GM12878 (cell line): ENCODE measurements around the gene CYP26B1. TPM values are rescaled to one million over a fixed set of nuclear protein-coding genes. Genes with fewer than 3 reads are reported as not detected.

Experiments used
- ATAC-seq: fragments of 200-7000 bp; cut with Tn5 transposase; 3 replicates; pipeline ENCODE4 v1.9.1; 2020; ENCODE audit warnings: mild to moderate bottlenecking, moderate library complexity
- BruUV-seq: library from RNA; stranded (reverse); fragments of 400-500 nt; replicated peaks from 2 replicates; lab custom pipeline; 2021; lab: Mats Ljungman, UMichigan
- CTCF ChIA-PET: fragments of 300-600 bp; sonication (Branson Sonifier 250); formaldehyde crosslinking; extraction: SDS; loops from one replicate; lab custom pipeline; 2021; ENCODE audit warnings: inconsistent platforms; lab: Yijun Ruan, JAX
- POLR2A ChIA-PET: fragments of 350-600 bp; formaldehyde crosslinking; extraction: SDS; loops from one replicate; lab custom pipeline; 2021; ENCODE audit warnings: inconsistent platforms; lab: Charles Lee
- RAD21 ChIA-PET: fragments of 300-600 bp; sonication (Branson Sonifier 250); formaldehyde crosslinking; loops from one replicate; lab custom pipeline; 2023; ENCODE audit warnings: antibody characterized with exemption; ENCODE audit not compliant: unreplicated experiment; lab: Charles Lee
- SMC1A ChIA-PET: fragments of 300-600 bp; sonication (Branson Sonifier 250); formaldehyde crosslinking; loops from one replicate; lab custom pipeline; 2023; ENCODE audit not compliant: unreplicated experiment, uncharacterized antibody; lab: Charles Lee
- DNase-seq: peaks from one replicate; pipeline ENCODE4 v3.0.0-alpha.2; 2011; ENCODE audit warnings: low read depth, low spot score
- FAIRE-seq: peaks from 3 replicates; lab custom pipeline; 2011; peaks lifted over from hg19 to GRCh38; lab: Jason Lieb, UNC
- H2AFZ ChIP-seq: 2 replicates; pipeline ENCODE4 v1.6.0; 2011; ENCODE audit warnings: low read depth, low read length, control low read depth; ENCODE audit not compliant: control insufficient read depth
- H3K27ac ChIP-seq: 2 replicates; pipeline ENCODE4 v1.5.1; 2011; ENCODE audit warnings: control low read depth; ENCODE audit not compliant: control insufficient read depth, insufficient read depth
- H3K27me3 ChIP-seq, 2 experiments: replicated peaks in 1 of 2; 2 replicates each; pipeline versions ENCODE4 v1.6.0 to v1.6.1; 2011; ENCODE audit warnings: low read length in 1 of 2; ENCODE audit not compliant: control insufficient read depth in 2 of 2, insufficient read depth in 2 of 2
- H3K36me3 ChIP-seq, 2 experiments: 2 replicates each; pipeline ENCODE4 v1.5.1; 2011; ENCODE audit warnings: low read length in 1 of 2; ENCODE audit not compliant: control insufficient read depth in 2 of 2, insufficient read depth in 2 of 2
- H3K4me1 ChIP-seq: 2 replicates; pipeline ENCODE4 v1.6.1; 2011; ENCODE audit warnings: mild to moderate bottlenecking, low read length, moderate library complexity, mixed read lengths; ENCODE audit not compliant: control insufficient read depth, insufficient read depth
- H3K4me2 ChIP-seq: 2 replicates; pipeline ENCODE4 v1.6.0; 2011; ENCODE audit warnings: control low read depth; ENCODE audit not compliant: control insufficient read depth, insufficient read depth
- H3K4me3 ChIP-seq: fragments of 200-600 bp; sonication (generic); 2 replicates; pipeline ENCODE4 v1.5.1; 2016
- H3K79me2 ChIP-seq: 2 replicates; pipeline ENCODE4 v1.6.0; 2011; ENCODE audit warnings: low read length; ENCODE audit not compliant: control insufficient read depth, insufficient read depth
- H3K9ac ChIP-seq: 2 replicates; pipeline ENCODE4 v1.8.0; 2011; ENCODE audit warnings: low read length, control low read depth, mixed read lengths; ENCODE audit not compliant: control insufficient read depth, insufficient read depth
- H3K9me3 ChIP-seq: replicated peaks from 3 replicates; pipeline ENCODE4 v1.5.1; 2011; ENCODE audit warnings: mild to moderate bottlenecking, low read length; ENCODE audit not compliant: control insufficient read depth, insufficient read depth
- H4K20me1 ChIP-seq: 2 replicates; pipeline ENCODE4 v1.6.0; 2011; ENCODE audit not compliant: control insufficient read depth, insufficient read depth
- CHD4 ChIP-seq: fragments of 200-600 bp; sonication (generic); IDR thresholded peaks from 2 replicates; pipeline ENCODE4 v1.6.1; 2016; ENCODE audit warnings: mild to moderate bottlenecking
- HDGF ChIP-seq: fragments of 450-650 bp; IDR thresholded peaks from 2 replicates; pipeline ENCODE4 v1.6.1; 2016; ENCODE audit warnings: antibody characterized with exemption
- IRF5 ChIP-seq: fragments of 450-650 bp; IDR thresholded peaks from 2 replicates; pipeline ENCODE4 v1.6.1; 2017; ENCODE audit warnings: borderline replicate concordance
- KLF5 ChIP-seq: fragments of 450-650 bp; IDR thresholded peaks from 2 replicates; pipeline ENCODE4 v1.6.1; 2014; ENCODE audit warnings: mild to moderate bottlenecking; ENCODE audit not compliant: partially characterized antibody
- MLLT1 ChIP-seq: fragments of 450-650 bp; IDR thresholded peaks from 2 replicates; pipeline ENCODE4 v1.6.1; 2016; ENCODE audit warnings: mild to moderate bottlenecking
- POLR2AphosphoS2 ChIP-seq: IDR thresholded peaks from 2 replicates; pipeline ENCODE4 v1.6.1; 2011; ENCODE audit warnings: low read depth, mild to moderate bottlenecking, low read length, improper control_type of control experiment, moderate library complexity
- POLR2AphosphoS5 ChIP-seq: IDR thresholded peaks from 2 replicates; pipeline ENCODE4 v1.6.1; 2011; ENCODE audit warnings: mild to moderate bottlenecking, low read length, inconsistent platforms
- RELA ChIP-seq: fragments of 450-650 bp; IDR thresholded peaks from 2 replicates; pipeline ENCODE4 v1.8.0; 2014; ENCODE audit warnings: borderline replicate concordance; ENCODE audit not compliant: partially characterized antibody
- REST ChIP-seq: IDR thresholded peaks from 2 replicates; pipeline ENCODE4 v1.6.1; 2012; ENCODE audit warnings: mild to moderate bottlenecking, low read depth, low read length
- SMARCA5 ChIP-seq: fragments of 450-650 bp; IDR thresholded peaks from 2 replicates; pipeline ENCODE4 v1.6.1; 2017; ENCODE audit warnings: mild to moderate bottlenecking
- TCF7 ChIP-seq: IDR thresholded peaks from 2 replicates; pipeline ENCODE4 v1.6.1; 2014; ENCODE audit warnings: antibody characterized with exemption, borderline replicate concordance
- WGBS: methylation state at CpG from one replicate; pipeline ENCODE4 v1.1.6; 2016; ENCODE audit warnings: low lambda C conversion rate; ENCODE audit not compliant: insufficient replicate concordance, insufficient coverage; ENCODE audit errors: missing lambda C conversion rate; 5-methylcytosine and 5-hydroxymethylcytosine counted together
- in situ Hi-C: fragments of 300-500 bp; cut with MboI; formaldehyde crosslinking; loops from 9 replicates; pipeline ENCODE4 v1.14.3; 2018; ENCODE audit warnings: mixed read lengths
- intact Hi-C: fragments of 100-400 bp; cut with micrococcal nuclease; formaldehyde crosslinking; loops from one replicate; pipeline ENCODE4 v1.14.2; 2022; ENCODE audit not compliant: unreplicated experiment
- polyA plus RNA-seq, 11 experiments: library from polyadenylated mRNA; depleted of rRNA in 4 of 11; unstranded in 6 of 11; stranded (reverse) in 5 of 11; fragments of >200 nt; fragmentation: Nextera tagmentation in 4 of 11; fragmentation: Illumina TruSeq in 1 of 11; extraction: Ambion mirVana in 4 of 11; extraction: Trizol in 1 of 11; gene quantifications; 1 replicate in 1 of 11; 2 replicates in 10 of 11; pipeline versions ENCODE4 v1.2.1 to v1.2.3, GENCODE V29; 2011 to 2016; ENCODE audit warnings: inconsistent platforms in 2 of 11, missing spikeins in 2 of 11, low read depth in 1 of 11
- total RNA-seq, 4 experiments: library from RNA; depleted of rRNA in 3 of 4; stranded (reverse); fragments of >200 nt in 3 of 4; fragmentation: Illumina TruSeq in 1 of 4; extraction: Trizol in 1 of 4; gene quantifications; 2 replicates each; pipeline versions ENCODE4 v1.2.1 to v1.2.3, GENCODE V29; 2013 to 2021

CYP26B1 gene
- total and polyA plus RNA-seq, 10 of the 15 experiments (the other 5 are each of a cell fraction or from before 2014, with no cell fraction given): not detected

GRCh38 chr2:72134408-72134996 is 13.2 kb downstream of the CYP26B1 start (continued):
- TF ChIP-seq REST: no peak
- no peak for TF ChIP-seq POLR2AphosphoS5
- TF ChIP-seq KLF5: no peak
- TF ChIP-seq HDGF: no peak
- TF ChIP-seq POLR2AphosphoS2: no peak
- no peak for TF ChIP-seq RELA
- TF ChIP-seq SMARCA5: no peak

GRCh38 chr2:72133721-72134407 is 13.8 kb downstream of the CYP26B1 start:
- Histone ChIP-seq H3K4me3 (no peak overlapping the region), H2AFZ (no peak overlapping the region), H3K27ac (no peak overlapping the region), H3K79me2 (no peaks in the 10 kb centered on the region), H4K20me1 (no peaks in the 10 kb centered on the region), H3K4me1 (no peaks in the 10 kb centered on the region), H3K9me3 (no peaks in the 10 kb centered on the region), H3K4me2 (no peak overlapping the region), H3K36me3 (no peaks in the 10 kb centered on the region), H3K9ac (no peak overlapping the region), H3K27me3 (no peaks in the 10 kb centered on the region; a peak in 1 of 4 replicates)
- 5% methylated on average over 9 of the region's 11 CpGs for WGBS
- intact Hi-C loops (no loop called here), in situ Hi-C loops (loop anchor here (25.0 kb wide), 1 partner anchor 847 kb away; no protein-coding TSS in a partner anchor)
- SMC1A ChIA-PET: no interaction called here
- BruUV-seq: no TSS peak
- RAD21 ChIA-PET: no interaction called here
- no peak for FAIRE-seq
- DNase-seq: no peak
- POLR2A ChIA-PET: no interaction called here
- ATAC-seq: no peak
- CTCF ChIA-PET: interaction anchor here (0.6 kb wide), 1 partner anchor 340 kb away, joined by 3 read pairs; no protein-coding TSS in a partner anchor
- TF ChIP-seq REST (no peak), CHD4 (no peak), TCF7 (no peak), IRF5 (no peak), KLF5 (no peak), MLLT1 (no peak)
